Measurements from ENCODE around the gene ALKBH5. TPM values are rescaled to one million over a fixed set of nuclear protein-coding genes. Genes with fewer than 3 reads are reported as not detected.

Gene ALKBH5
- total RNA-seq, 1 experiment from 2014 or later = 69.5 TPM

GRCh38 chr17:18254888-18255649 lies 71.4 kb downstream of the ALKBH5 start:
- CTCF ChIA-PET = interaction anchor here (0.5 to 0.8 kb wide), 4 partner anchors 19 to 963 kb away, joined by 3 to 4 read pairs (median 3); no protein-coding TSS in a partner anchor
- Mint-ChIP-seq H3K4me1 (ENCODE audit: insufficient read depth, unreplicated experiment) (peaks cover 5% of the 10 kb centered on the region), H3K27ac (ENCODE audit: low read depth, unreplicated experiment) (no peak overlapping the region), H3K4me3 (ENCODE audit: unreplicated experiment) (no peak overlapping the region), H3K27me3 (ENCODE audit: insufficient read depth, unreplicated experiment) (no peaks in the 10 kb centered on the region), H3K36me3 (ENCODE audit: insufficient read depth, unreplicated experiment) (peaks cover 70% of the 10 kb centered on the region), H3K9me3 (ENCODE audit: unreplicated experiment) (no peaks in the 10 kb centered on the region)
- intact Hi-C loops (cut with micrococcal nuclease) = no loop called here
- no peak for TF ChIP-seq CTCF (IDR thresholded peaks at IDR 0.05; ENCODE audit: unreplicated experiment)
- POLR2A ChIA-PET = interaction anchor here (3.0 kb wide), 1 partner anchor 19 kb away, joined by 13 read pairs; no protein-coding TSS in a partner anchor
- no TSS peak for BruUV-seq (replicated peaks)
- DNase-seq (ENCODE audit: unreplicated experiment) = no peak

GRCh38 chr17:18256351-18256750 lies 72.7 kb downstream of the ALKBH5 start:
- intact Hi-C loops (cut with micrococcal nuclease) = no loop called here
- peak overlapping the region; percentile 91 for H3K4me3 Mint-ChIP-seq (ENCODE audit: unreplicated experiment)
- no peak for DNase-seq (ENCODE audit: unreplicated experiment)
- peaks cover 5% of the 10 kb centered on the region for H3K4me1 Mint-ChIP-seq (ENCODE audit: insufficient read depth, unreplicated experiment)
- no peak overlapping the region for H3K27ac Mint-ChIP-seq (ENCODE audit: low read depth, unreplicated experiment)
- no TSS peak for BruUV-seq (replicated peaks)
- no peaks in the 10 kb centered on the region for H3K27me3 Mint-ChIP-seq (ENCODE audit: insufficient read depth, unreplicated experiment)
- H3K9me3 Mint-ChIP-seq (ENCODE audit: unreplicated experiment) = no peaks in the 10 kb centered on the region
- ChIA-PET POLR2A (interaction anchor here (1.4 to 3.0 kb wide), 2 partner anchors 20 to 68 kb away, joined by 3 to 13 read pairs; no protein-coding TSS in a partner anchor), CTCF (interaction anchor here (0.8 to 1.7 kb wide), 4 partner anchors 9 to 37 kb away, joined by 3 to 7 read pairs (median 4); no protein-coding TSS in a partner anchor)
- peaks cover 57% of the 10 kb centered on the region for H3K36me3 Mint-ChIP-seq (ENCODE audit: insufficient read depth, unreplicated experiment)
- no peak for TF ChIP-seq CTCF (IDR thresholded peaks at IDR 0.05; ENCODE audit: unreplicated experiment)

GRCh38 chr17:18256776-18257175 lies 73.1 kb downstream of the ALKBH5 start:
- H3K4me1 Mint-ChIP-seq (ENCODE audit: insufficient read depth, unreplicated experiment) = peaks cover 8% of the 10 kb centered on the region
- ChIA-PET POLR2A (interaction anchor here (1.2 to 3.0 kb wide), 5 partner anchors 20 to 73 kb away, joined by 3 to 13 read pairs (median 6); partner anchors contain the start of genes ALKBH5, SMCR8 and TOP3A), CTCF (interaction anchor here (0.7 to 1.7 kb wide), 8 partner anchors 8 to 71 kb away, joined by 3 to 7 read pairs (median 4); no protein-coding TSS in a partner anchor)
- no peaks in the 10 kb centered on the region for H3K27me3 Mint-ChIP-seq (ENCODE audit: insufficient read depth, unreplicated experiment)
- no TSS peak for BruUV-seq (replicated peaks)
- H3K36me3 Mint-ChIP-seq (ENCODE audit: insufficient read depth, unreplicated experiment) = peaks cover 57% of the 10 kb centered on the region
- H3K4me3 Mint-ChIP-seq (ENCODE audit: unreplicated experiment) = peak overlapping the region; percentile 91
- no peak for DNase-seq (ENCODE audit: unreplicated experiment)
- intact Hi-C loops (cut with micrococcal nuclease) = no loop called here
- peak overlapping the region; percentile 73 for H3K27ac Mint-ChIP-seq (ENCODE audit: low read depth, unreplicated experiment)
- H3K9me3 Mint-ChIP-seq (ENCODE audit: unreplicated experiment) = no peaks in the 10 kb centered on the region
- TF ChIP-seq CTCF (IDR thresholded peaks at IDR 0.05; ENCODE audit: unreplicated experiment) = no peak

GRCh38 chr17:18257268-18257981 lies 73.8 kb downstream of the ALKBH5 start:
- H3K36me3 Mint-ChIP-seq (ENCODE audit: insufficient read depth, unreplicated experiment) = peaks cover 53% of the 10 kb centered on the region
- BruUV-seq (replicated peaks) = TSS peak; percentile 17
- peak overlapping the region; percentile 73 for H3K27ac Mint-ChIP-seq (ENCODE audit: low read depth, unreplicated experiment)
- peak; percentile 47 for DNase-seq (ENCODE audit: unreplicated experiment)
- no peaks in the 10 kb centered on the region for H3K9me3 Mint-ChIP-seq (ENCODE audit: unreplicated experiment)
- peaks cover 11% of the 10 kb centered on the region for H3K4me1 Mint-ChIP-seq (ENCODE audit: insufficient read depth, unreplicated experiment)
- intact Hi-C loops (cut with micrococcal nuclease) = no loop called here
- no peaks in the 10 kb centered on the region for H3K27me3 Mint-ChIP-seq (ENCODE audit: insufficient read depth, unreplicated experiment)
- CTCF ChIA-PET = interaction anchor here (0.7 to 1.7 kb wide), 6 partner anchors 9 to 72 kb away, joined by 3 to 5 read pairs (median 4); no protein-coding TSS in a partner anchor
- POLR2A ChIA-PET = interaction anchor here (0.9 to 3.0 kb wide), 6 partner anchors 9 to 74 kb away, joined by 3 to 13 read pairs (median 4); partner anchors contain the start of genes ALKBH5, SMCR8 and TOP3A
- TF ChIP-seq CTCF (IDR thresholded peaks at IDR 0.05; ENCODE audit: unreplicated experiment) = no peak
- H3K4me3 Mint-ChIP-seq (ENCODE audit: unreplicated experiment) = peak overlapping the region; percentile 91
